GM19193 (cell line): ENCODE measurements around the gene ABLIM2.

Experiments
- POLR2A ChIP-seq: IDR thresholded peaks from 4 replicates; pipeline ENCODE4 v1.6.1; 2011; ENCODE audit not compliant: insufficient read depth, insufficient read length; ENCODE audit errors: extremely low read depth

The ABLIM2 gene

GRCh38 chr4:7992846-7993245 lies 165.8 kb downstream of the ABLIM2 start:
- no peak for TF ChIP-seq POLR2A

GRCh38 chr4:7990807-7991459 lies 167.7 kb downstream of the ABLIM2 start:
- no peak for TF ChIP-seq POLR2A

- TF ChIP-seq POLR2A: no peak
Measured at GRCh38 chr4:7989654-7990053, 169.0 kb downstream of the ABLIM2 start.

GRCh38 chr4:7988437-7988836 lies 170.2 kb downstream of the ABLIM2 start:
- no peak for TF ChIP-seq POLR2A

- TF ChIP-seq POLR2A: no peak
Measured at GRCh38 chr4:7987148-7987989, 171.2 kb downstream of the ABLIM2 start.

- no peak for TF ChIP-seq POLR2A
Measured at GRCh38 chr4:7985891-7986441, 172.6 kb downstream of the ABLIM2 start.

- no peak for TF ChIP-seq POLR2A
Measured at GRCh38 chr4:7985072-7985471, 173.5 kb downstream of the ABLIM2 start.

GRCh38 chr4:7984286-7984925 lies 174.2 kb downstream of the ABLIM2 start:
- no peak for TF ChIP-seq POLR2A

- TF ChIP-seq POLR2A: no peak
Measured at GRCh38 chr4:7983296-7983695, 175.3 kb downstream of the ABLIM2 start.

GRCh38 chr4:7981738-7982394 lies 176.7 kb downstream of the ABLIM2 start:
- TF ChIP-seq POLR2A: no peak

GRCh38 chr4:7980036-7980435 lies 178.6 kb downstream of the ABLIM2 start:
- TF ChIP-seq POLR2A: no peak

- TF ChIP-seq POLR2A: no peak
Measured at GRCh38 chr4:7979652-7979968, 179.0 kb downstream of the ABLIM2 start.

- no peak for TF ChIP-seq POLR2A
Measured at GRCh38 chr4:7978907-7979651, 179.5 kb downstream of the ABLIM2 start.

GRCh38 chr4:7978489-7978888 lies 180.1 kb downstream of the ABLIM2 start:
- TF ChIP-seq POLR2A: no peak
